CMK (cell line): Measurements from ENCODE around the gene ZNF423.

Experiments used
- DNase-seq: peaks from one replicate; pipeline ENCODE4 v3.0.0-alpha.2; 2010; ENCODE audit warnings: low read depth

The ZNF423 gene

DNA sequence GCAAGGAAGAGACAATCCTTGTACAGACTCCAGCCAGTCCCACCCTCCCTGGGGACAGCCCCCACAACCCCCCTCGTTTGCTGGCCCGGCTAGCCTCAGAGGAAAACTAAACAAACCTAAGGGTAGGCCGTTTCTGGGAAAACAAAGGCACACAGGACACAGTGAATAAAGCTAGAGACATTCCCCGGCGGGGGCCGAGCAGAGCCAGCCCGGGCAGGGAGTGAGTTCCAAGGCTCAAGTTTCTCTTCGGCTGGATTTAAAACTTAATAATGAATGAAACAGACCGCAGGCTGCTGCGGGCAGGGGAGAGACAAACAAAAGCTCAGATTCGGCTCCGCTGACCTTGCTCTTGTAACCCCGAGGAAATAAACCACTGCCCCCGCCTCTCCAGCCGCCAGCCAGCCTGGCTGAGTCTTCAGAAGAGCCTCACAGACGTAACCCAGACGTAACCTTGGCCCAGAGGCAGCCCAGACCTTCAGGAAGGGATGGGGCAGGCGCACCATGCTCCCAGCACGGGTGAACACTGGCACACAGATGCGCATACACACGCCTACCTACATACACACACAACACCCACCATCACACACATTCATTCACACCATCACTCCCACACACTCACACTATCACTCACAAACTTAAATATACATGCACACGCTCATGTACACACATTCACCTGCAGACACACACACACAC lies 216.0 kb downstream of the ZNF423 start:
- no peak for DNase-seq

DNA sequence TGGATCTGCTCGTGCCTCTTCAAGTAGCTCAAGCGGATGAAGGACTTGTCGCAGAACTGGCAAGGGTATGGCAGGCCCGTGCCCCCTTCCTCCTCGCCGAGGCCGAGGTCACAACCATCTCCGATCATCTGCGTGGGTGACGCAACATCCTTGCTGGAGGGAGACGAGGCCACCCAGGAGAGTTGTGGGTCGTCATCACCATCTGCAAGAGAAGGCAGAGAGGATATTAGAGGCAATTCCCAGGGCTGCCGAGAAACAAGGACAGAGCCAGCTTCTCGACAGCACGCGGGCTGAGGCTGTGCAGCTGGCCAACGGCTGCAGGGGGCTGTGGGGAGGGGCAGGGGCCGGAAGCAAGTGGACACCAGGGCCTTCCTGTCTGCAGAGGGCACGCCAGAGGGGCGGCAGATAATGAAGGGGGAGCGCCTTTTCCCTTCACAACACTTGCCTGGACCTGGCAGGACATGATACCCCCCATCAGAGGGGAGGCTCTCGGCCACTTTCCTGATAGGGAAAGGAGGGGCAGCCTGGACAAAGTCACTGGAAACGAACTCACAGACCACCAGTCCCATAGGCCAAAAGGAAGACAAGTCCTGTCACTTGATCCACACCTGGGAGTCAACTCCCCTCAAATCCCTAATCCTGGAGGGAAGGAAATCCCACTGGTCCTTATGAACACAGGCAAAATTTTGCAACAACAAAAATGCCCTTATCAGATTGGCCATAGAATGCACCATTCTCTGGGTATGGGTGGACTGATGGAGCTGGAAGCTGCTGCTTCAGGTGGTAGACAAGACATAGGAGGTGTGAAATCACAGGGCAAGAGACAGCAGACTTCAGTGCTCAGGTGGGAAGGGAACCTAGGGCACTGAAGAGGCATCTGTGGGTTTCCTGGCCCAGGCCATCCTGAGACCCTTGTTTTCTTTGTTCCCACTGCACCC lies 217.0 kb downstream of the ZNF423 start:
- no peak for DNase-seq

DNA sequence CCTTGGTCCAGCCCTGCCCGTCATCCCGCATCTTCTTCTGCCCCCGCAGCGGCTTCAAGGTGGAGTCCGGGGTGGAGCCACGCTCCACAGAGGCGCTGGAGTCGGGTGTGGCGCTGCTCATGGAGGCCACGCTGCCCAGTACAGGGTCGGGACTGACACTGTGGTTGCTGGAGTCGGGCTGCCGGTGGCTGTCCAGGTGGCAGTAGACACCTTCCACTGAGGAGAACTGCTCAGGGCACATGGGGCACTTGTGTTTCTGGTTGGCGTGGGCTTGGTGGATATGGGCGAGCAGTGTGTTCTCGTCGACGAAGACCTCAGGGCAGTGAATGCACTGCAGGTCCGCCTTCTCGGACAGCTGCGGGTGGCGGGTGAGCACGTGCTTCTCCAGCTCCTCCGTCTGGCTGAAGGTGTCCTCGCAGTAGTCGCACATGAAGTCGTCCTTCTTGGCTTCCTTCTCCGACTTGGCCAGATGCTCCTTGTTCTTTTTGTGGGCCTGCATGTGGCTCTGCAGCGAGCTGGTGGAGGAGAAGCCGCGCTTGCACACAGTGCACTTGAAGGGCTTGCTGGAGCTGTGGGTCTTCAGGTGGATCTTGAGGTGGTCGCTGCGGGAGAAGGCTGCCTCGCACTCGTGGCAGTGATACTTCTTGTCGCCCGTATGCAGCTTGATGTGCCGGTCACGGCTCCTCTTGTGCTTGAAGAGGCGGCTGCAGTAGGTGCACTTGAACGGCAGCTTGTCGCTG lies 217.8 kb downstream of the ZNF423 start:
- no peak for DNase-seq

DNA sequence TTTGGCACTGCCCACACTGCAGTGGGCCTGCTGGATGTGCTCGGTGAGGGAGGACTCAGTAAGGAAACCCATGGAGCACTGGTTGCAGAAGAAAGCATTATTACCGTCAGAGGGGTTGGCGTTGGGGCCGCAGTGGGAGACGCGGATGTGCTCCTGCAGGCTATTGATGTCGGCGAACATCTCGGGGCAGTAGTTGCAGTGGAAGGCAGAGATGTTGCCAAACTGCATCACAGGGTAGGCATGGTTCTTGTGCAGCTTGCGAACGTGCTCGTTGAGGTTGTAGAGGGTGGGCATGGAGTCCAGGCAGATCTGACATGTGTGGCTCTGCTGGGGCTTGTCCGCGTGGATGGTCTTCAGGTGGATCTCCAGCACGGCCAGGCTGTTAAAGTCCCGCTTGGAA lies 218.4 kb downstream of the ZNF423 start:
- DNase-seq: no peak

- DNase-seq: no peak
These were observed 219.3 kb downstream of the ZNF423 start for GRCh38 chr16:49636608-49637007.

DNA sequence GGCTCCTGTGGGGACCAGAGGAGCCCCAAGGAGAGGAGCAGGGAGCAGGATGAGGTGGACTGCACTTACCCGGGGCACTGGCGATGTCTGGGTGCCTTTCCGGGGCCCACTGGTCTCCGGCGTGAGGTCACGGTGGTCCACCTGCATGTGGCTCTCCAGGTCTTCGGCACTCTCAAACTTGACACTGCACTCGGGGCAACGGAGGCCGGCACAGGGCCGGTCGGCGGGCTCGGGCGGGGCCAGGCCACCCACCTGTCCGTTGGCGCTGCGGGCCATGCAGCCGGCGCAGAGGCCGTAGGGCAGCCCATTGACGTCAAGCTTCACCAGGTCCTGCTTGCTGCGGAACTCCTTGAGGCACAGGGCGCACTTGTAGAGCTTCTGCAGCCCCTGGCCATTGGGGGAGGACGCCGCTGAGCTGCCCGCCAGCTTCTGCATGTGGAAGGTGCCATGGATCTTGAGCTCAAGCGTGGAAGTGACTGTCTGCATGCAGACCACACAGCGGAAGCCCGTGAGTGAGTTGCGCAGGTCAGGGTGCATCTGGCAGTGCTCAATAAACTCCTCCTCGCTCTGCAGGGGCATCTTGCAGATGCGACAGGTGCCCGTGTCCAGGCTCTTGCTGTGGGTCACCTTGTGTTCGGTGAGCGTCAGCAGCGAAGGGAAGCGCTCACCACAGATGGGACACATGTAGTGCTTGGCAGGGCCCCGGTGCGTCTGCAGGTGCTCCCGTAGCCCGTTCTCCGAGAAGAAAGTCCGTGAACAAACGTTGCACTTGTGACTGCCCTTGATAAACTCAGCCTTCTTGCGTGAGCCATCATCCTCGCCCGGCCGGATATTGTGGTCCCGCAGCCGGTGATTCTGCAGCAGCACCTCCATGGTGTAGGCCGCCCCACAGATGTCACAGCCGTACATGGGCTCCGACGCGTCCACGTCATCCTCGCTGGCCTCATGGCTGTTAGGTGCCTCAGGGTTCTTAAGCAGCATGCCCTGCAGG lies 220.0 kb downstream of the ZNF423 start:
- no peak for DNase-seq

GRCh38 chr16:49635009-49635350 lies 220.9 kb downstream of the ZNF423 start:
- no peak for DNase-seq

DNA sequence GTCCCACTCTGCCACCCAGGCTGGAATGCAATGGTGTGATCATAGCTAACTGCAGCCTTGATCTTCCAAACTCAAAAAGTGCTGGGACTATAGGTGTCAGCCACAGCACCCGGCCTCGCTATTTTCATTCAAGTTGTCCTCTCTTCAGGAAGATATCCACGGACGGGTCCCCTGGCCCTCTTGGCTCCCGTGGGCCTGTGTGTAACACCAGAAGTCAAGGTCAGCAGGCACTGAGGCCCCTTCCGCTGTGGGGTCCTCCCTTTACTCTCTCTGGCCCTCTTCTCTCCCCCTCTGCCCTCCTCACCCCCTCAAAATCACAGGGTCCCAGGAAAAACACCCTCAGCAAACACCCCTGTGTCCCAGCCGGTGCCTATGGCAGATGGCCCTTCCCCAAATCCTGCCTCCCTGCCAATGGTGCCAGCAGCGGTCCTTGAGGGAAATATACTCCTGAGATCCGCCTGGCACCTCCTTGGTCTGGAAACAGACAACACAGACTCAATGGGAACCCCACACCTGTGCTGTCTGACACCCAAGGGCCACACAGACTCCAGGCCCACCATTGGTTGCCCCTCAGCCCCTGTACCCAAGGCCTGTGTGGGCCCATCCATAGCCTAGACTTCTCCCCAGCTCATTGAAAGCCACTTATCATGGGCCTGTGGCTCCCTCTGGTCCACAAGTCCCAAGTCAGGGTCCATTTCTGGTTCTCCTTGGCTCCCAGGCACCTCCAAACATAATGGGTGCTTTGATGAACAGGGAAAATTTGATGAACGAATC lies 221.5 kb downstream of the ZNF423 start:
- no peak for DNase-seq

GRCh38 chr16:49632795-49633184 lies 223.1 kb downstream of the ZNF423 start:
- DNase-seq: no peak

DNA sequence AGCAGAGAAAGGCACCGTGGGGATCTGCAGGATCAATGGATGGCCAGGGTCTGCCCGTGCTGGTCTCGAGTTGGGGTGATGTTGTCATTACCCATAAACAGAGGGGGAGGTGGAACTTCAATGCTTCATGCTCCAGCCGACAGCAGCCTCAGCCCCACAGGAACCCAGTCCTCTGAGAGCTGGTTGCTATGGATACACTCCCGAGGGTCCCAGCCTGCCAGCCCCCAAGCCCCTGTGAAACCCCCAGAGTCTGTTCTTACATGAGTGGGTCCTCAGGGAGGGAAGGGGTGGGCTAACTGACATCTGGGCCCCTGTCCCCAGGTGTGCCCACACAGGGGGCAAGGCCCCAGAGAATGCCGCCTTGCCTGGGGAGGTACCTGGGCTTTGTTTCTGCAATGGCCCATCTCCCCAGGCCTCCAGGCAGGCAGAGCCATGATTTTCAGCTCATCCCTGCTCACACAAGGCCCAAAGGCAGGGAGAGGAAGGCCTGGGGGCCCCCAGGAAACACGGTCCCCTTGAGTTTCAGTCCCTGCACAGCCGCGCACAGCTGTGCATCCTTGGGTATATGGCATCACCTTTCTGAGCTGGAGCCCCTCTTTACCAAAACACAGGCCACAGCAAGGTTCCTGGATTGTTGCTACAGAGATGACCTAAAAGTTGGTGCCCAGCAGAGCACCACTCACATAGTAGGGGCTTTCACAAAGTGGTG lies 223.7 kb downstream of the ZNF423 start:
- DNase-seq: no peak

DNA sequence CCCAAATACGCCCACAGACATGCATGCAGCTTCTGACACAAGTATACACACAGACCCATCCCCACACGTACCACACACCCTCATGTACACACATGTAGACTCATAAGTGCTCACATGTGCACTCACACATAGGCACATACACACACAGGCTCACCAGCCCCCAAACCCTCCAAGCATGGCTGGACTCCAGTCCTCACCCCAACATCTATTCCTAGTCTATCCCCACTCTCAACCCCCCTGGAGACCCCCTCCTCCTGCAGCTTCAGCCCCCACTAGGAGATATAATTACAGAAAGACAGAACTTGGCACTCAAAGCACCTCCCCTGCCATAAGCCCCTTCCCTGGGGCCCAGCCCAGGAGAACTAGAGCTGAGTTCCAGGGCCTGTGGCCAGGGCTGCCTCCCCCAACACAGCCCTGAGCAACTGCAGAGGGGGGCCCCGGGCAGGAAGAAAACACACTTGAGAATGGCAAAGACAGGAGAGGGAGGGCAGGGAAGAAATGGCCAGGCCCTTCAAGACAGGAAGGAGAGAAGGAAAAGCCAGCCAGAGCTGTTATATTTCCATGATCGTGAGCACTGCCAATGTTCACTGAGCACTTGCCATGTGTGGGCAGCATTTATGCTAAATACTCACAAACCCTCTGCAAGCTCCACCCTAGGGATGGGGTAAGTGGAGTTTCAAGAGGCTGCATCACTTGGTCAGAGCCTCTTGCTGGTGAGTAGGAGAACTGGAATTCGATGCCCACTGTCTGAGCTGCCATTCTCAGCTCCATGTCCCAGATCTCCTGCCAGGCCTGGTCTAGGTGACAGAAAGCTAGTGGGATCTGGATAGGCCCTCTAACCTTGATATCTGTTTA lies 224.5 kb downstream of the ZNF423 start:
- DNase-seq: no peak

DNA sequence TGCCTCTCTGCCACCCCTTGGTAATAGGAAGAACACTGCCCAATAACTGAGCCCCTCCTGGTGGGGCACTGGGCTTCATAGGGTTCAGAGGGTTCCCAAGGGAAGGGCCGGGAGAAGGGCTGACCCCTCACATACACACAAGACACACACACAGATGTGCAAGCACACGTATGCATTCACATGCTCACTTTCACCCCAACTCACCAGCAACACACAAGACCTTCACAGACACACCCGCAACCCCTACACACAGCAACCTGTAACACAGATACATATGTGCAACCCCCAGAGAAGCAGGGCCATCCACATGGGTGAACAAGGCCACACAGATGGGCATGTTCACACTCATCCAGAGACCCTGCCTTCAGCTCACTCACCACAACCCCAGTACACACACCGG lies 225.1 kb downstream of the ZNF423 start:
- no peak for DNase-seq

GRCh38 chr16:49629851-49630250 lies 226.1 kb downstream of the ZNF423 start:
- DNase-seq: no peak

DNA sequence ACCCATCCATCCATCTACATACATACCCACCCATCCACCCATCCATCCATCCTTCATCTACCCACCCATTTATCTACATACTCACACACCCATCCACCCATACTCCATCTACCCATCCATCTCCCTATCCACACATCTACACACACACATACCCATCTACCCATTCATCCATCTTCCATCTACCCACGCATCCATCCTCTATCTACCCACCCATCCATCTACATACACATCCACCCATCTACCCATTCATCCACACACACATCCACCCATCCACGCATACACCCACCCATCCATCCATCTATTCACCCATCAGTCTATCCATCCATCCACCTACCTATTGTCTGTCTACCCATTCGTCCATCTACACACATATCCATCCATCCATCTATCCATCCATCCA lies 227.8 kb downstream of the ZNF423 start:
- no peak for DNase-seq

GRCh38 chr16:49625311-49626065 lies 230.4 kb downstream of the ZNF423 start:
- DNase-seq: no peak

DNA sequence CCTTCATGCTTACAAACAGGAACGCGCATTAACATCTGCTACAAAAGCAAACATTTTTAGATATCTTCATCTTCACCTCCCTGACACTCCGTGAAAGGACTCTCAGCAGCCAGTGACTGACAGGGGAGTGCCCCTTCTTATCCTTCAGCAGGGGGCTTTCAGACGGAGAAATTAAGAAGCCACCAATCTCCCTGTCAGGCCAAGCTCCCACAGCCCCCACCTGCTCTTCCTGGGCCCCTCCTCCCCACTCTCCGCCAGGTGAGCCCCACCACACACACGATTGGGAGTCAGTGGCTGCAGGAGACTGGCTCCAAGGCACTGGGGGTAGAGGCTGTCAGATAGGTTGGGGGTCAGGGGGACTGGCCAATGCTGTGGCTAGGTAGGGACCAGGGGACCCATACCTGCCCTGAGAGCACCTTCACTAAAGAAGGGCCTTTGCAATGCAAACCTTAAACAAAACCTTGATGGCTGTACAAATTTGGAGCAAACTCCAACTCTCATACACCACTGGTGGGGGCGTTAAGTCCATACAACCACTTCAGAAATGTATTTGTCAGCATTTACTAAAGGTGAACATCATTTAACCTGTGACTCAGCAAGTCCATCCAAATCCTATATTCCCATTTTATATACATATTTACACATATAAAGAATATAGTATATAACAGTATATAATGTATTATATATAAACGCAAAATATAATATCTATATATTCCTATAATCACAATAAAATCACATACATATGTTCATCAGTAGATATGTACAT lies 232.2 kb downstream of the ZNF423 start:
- no peak for DNase-seq
